ENCODE measurements around the gene ROR1. TPM values are rescaled to one million over a fixed set of nuclear protein-coding genes. Genes with fewer than 3 reads are reported as not detected.

The ROR1 gene
- total and polyA plus RNA-seq, 12 donors = 2.9 to 36.2 (median 15.3) TPM

GRCh38 chr1:64087768-64088167 is 314.0 kb downstream of the ROR1 start:
- WGBS, 2 donors = 45 to 49% methylated on average over 2 of the region's 2 CpGs
- H3K4me1 ChIP-seq = peaks cover 0 to 34% (median 6%) of the 10 kb centered on the region in 9 donors
- H3K9me3 ChIP-seq = no peaks in the 10 kb centered on the region
- ATAC-seq = no peak
- intact Hi-C loops (cut with DNase I) = no loop called here
- no peak overlapping the region for H3K27ac ChIP-seq
- no peaks in the 10 kb centered on the region for H3K36me3 ChIP-seq
- no peak for DNase-seq
- no peaks in the 10 kb centered on the region for H3K27me3 ChIP-seq
- H3K4me3 ChIP-seq = no peak overlapping the region
- no peak for TF ChIP-seq CTCF (IDR thresholded peaks at IDR 0.05)

- no peak for TF ChIP-seq CTCF (IDR thresholded peaks at IDR 0.05)
- Histone ChIP-seq H3K4me1 (peaks cover 0 to 30% (median 2%) of the 10 kb centered on the region in 9 donors), H3K36me3 (no peaks in the 10 kb centered on the region), H3K4me3 (no peak overlapping the region), H3K27ac (no peak overlapping the region), H3K9me3 (no peaks in the 10 kb centered on the region), H3K27me3 (no peaks in the 10 kb centered on the region)
- 62 to 63% methylated on average over 3 of the region's 3 CpGs for WGBS, 2 donors
- DNase-seq (no peak), ATAC-seq (no peak)
- intact Hi-C loops (cut with DNase I) = no loop called here
Observed at GRCh38 chr1:64090436-64090835, 316.6 kb downstream of the ROR1 start.

- Histone ChIP-seq H3K4me1 (peaks cover 0 to 22% (median 2%) of the 10 kb centered on the region in 9 donors), H3K9me3 (no peaks in the 10 kb centered on the region), H3K4me3 (no peak overlapping the region), H3K27ac (peak overlapping the region in 4 of 10 donors; percentile 3 to 49 (median 40)), H3K27me3 (no peaks in the 10 kb centered on the region), H3K36me3 (no peaks in the 10 kb centered on the region)
- intact Hi-C loops (cut with DNase I) = no loop called here
- peak in 4 of 8 donors; percentile 33 to 63 (median 50) for ATAC-seq
- DNase-seq = no peak
- 33 to 56% methylated on average over 5 of the region's 5 CpGs for WGBS, 2 donors
- TF ChIP-seq CTCF (IDR thresholded peaks at IDR 0.05) = no peak
Observed at GRCh38 chr1:64092851-64093371, 319.1 kb downstream of the ROR1 start.

GRCh38 chr1:64093941-64094340 is 320.1 kb downstream of the ROR1 start:
- no peak for TF ChIP-seq CTCF (IDR thresholded peaks at IDR 0.05)
- DNase-seq = no peak
- Histone ChIP-seq H3K36me3 (no peaks in the 10 kb centered on the region), H3K27ac (peak overlapping the region in 1 of 10 donors; percentile 49), H3K9me3 (no peaks in the 10 kb centered on the region), H3K4me3 (no peak overlapping the region), H3K4me1 (peaks cover 0 to 26% (median 12%) of the 10 kb centered on the region in 9 donors), H3K27me3 (no peaks in the 10 kb centered on the region)
- intact Hi-C loops (cut with DNase I) = no loop called here
- no peak for ATAC-seq

Measured in heart right ventricle (tissue), 16 donors.